Measurements from ENCODE around the gene EYA4. TPM values are rescaled to one million over a fixed set of nuclear protein-coding genes. Genes with fewer than 3 reads are reported as not detected.

EYA4 gene
- total RNA-seq, 4 donors from 2014 or later, result 0.13 to 0.17 TPM; not detected in 2

- intact Hi-C loops (cut with DNase I; ENCODE audit: low total_unique reads), result no loop called here
- H3K4me3 ChIP-seq (ENCODE audit: low read depth, poor library complexity, severe bottlenecking), result no peak overlapping the region
- no peak for DNase-seq (ENCODE audit: low spot score in 2 of 2)
- 68 to 82% methylated on average over 1 of the region's 1 CpG for WGBS, 2 donors
- TF ChIP-seq CTCF (IDR thresholded peaks at IDR 0.05) (no peak), POLR2A (IDR thresholded peaks at IDR 0.05) (no peak)
Observed at GRCh38 chr6:133236932-133237331, 4.2 kb upstream of the EYA4 start.

GRCh38 chr6:133240511-133241085, 559 bp upstream of the EYA4 start:
- WGBS, 2 donors, result 17 to 24% methylated on average over 21 to 23 of the region's 37 CpGs
- TF ChIP-seq POLR2A (IDR thresholded peaks at IDR 0.05) (no peak), CTCF (IDR thresholded peaks at IDR 0.05) (no peak)
- intact Hi-C loops (cut with DNase I; ENCODE audit: low total_unique reads), result no loop called here
- no peak overlapping the region for H3K4me3 ChIP-seq (ENCODE audit: low read depth, poor library complexity, severe bottlenecking)
- DNase-seq (ENCODE audit: low spot score in 2 of 2), result no peak

GRCh38 chr6:133241901-133242636, 912 bp downstream of the EYA4 start:
- intact Hi-C loops (cut with DNase I; ENCODE audit: low total_unique reads), result no loop called here
- no peak for DNase-seq (ENCODE audit: low spot score in 2 of 2)
- 1 to 2% methylated on average over 36 to 52 of the region's 52 CpGs for WGBS, 2 donors
- H3K4me3 ChIP-seq (ENCODE audit: low read depth, poor library complexity, severe bottlenecking), result no peak overlapping the region
- no peak for TF ChIP-seq CTCF (IDR thresholded peaks at IDR 0.05)
- no peak for TF ChIP-seq POLR2A (IDR thresholded peaks at IDR 0.05)

GRCh38 chr6:133242637-133243585, 1.8 kb downstream of the EYA4 start:
- intact Hi-C loops (cut with DNase I; ENCODE audit: low total_unique reads), result no loop called here
- no peak for TF ChIP-seq POLR2A (IDR thresholded peaks at IDR 0.05)
- TF ChIP-seq CTCF (IDR thresholded peaks at IDR 0.05), result no peak
- DNase-seq (ENCODE audit: low spot score in 2 of 2), result no peak
- no peak overlapping the region for H3K4me3 ChIP-seq (ENCODE audit: low read depth, poor library complexity, severe bottlenecking)
- 8 to 9% methylated on average over 33 to 36 of the region's 36 CpGs for WGBS, 2 donors

GRCh38 chr6:133243723-133244305, 2.7 kb downstream of the EYA4 start:
- no peak overlapping the region for H3K4me3 ChIP-seq (ENCODE audit: low read depth, poor library complexity, severe bottlenecking)
- WGBS, 2 donors, result 29 to 35% methylated on average over 7 of the region's 7 CpGs
- intact Hi-C loops (cut with DNase I; ENCODE audit: low total_unique reads), result no loop called here

More at GRCh38 chr6:133243723-133244305, 2.7 kb downstream of the EYA4 start:
- DNase-seq (ENCODE audit: low spot score in 2 of 2), result no peak
- no peak for TF ChIP-seq CTCF (IDR thresholded peaks at IDR 0.05)
- no peak for TF ChIP-seq POLR2A (IDR thresholded peaks at IDR 0.05)
